ENCODE measurements around the gene MICAL3.
"Not testable (repeated sequence)": the region's sequence is repeated elsewhere in the genome, so short reads cannot be mapped to it uniquely, and the experiment has no call there.

Gene MICAL3

DNA sequence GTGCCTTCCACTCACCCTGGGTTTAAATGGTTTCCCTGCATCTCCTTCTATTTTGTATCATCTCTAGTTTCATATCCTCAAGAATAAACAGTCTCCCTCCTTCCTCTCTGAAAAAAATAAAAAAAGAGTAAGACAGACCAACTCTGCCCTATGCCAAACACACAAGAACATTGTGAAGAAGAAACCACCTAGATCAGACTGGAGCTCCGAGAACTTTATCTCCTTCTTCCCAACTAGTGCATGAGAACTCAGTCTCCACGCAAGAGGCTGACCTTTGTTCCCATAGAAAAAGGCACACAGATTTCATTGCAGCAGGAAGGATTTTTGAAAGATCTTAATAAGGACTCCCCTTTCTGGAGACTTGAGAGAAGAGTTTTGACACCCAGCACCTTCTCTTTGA, 44.7 kb upstream of the MICAL3 start:
- H3K27ac ChIP-seq = peak overlapping the region; percentile 61; the same call in 1 of the 2 replicates
- TF ChIP-seq ZFX (IDR thresholded peaks at IDR 0.05; ENCODE audit: borderline replicate concordance) = no peak
- no peak for TF ChIP-seq CTCF (IDR thresholded peaks at IDR 0.05)

GRCh38 chr22:18068381-18068988, 44.1 kb upstream of the MICAL3 start:
- TF ChIP-seq ZFX (IDR thresholded peaks at IDR 0.05; ENCODE audit: borderline replicate concordance) (no peak), CTCF (IDR thresholded peaks at IDR 0.05) (no peak)
- H3K27ac ChIP-seq = peak overlapping the region; percentile 61

GRCh38 chr22:18067548-18068341, 43.4 kb upstream of the MICAL3 start:
- H3K27ac ChIP-seq = peak overlapping the region; percentile 61
- TF ChIP-seq CTCF (IDR thresholded peaks at IDR 0.05) = no peak

GRCh38 chr22:18067121-18067520, 42.8 kb upstream of the MICAL3 start:
- TF ChIP-seq CTCF (IDR thresholded peaks at IDR 0.05) (no peak), ZFX (IDR thresholded peaks at IDR 0.05; ENCODE audit: borderline replicate concordance) (no peak)
- no peak overlapping the region; the same call in 1 of the 2 replicates for H3K27ac ChIP-seq

DNA sequence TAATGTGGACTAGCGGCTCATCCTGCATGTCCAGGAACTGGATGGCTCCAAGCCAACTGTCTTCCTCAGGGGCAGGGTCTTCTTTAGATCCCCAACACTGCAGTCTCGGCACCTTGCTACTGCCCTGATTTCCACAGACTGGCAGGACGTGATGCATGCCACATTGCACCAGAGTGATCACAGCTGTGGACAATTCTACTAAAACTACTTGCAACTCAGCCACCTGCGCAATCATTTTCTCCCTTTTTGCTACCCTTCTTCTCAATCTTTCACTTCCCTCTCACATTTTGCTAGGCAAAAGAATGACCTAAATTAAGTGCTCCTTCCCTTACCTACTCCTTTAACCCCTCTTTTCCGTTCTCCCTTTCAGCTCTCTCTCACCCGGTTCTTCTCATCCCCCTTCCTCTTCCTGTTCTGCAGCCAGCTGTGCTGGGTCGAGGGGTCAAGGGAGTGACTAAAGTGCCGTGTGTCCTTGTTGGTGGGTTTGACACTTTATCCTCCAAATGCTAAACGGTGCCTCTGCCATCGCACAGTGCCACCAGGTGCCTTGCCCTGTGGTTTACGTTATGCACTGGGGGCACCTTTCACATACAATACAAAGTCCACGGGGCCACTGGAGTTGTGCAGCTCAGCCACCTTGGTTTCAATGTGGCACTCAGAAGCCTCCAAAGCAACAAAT, 42.0 kb upstream of the MICAL3 start:
- TF ChIP-seq ZFX (IDR thresholded peaks at IDR 0.05; ENCODE audit: borderline replicate concordance) (no peak), CTCF (IDR thresholded peaks at IDR 0.05) (no peak)
- no peak overlapping the region for H3K27ac ChIP-seq

DNA sequence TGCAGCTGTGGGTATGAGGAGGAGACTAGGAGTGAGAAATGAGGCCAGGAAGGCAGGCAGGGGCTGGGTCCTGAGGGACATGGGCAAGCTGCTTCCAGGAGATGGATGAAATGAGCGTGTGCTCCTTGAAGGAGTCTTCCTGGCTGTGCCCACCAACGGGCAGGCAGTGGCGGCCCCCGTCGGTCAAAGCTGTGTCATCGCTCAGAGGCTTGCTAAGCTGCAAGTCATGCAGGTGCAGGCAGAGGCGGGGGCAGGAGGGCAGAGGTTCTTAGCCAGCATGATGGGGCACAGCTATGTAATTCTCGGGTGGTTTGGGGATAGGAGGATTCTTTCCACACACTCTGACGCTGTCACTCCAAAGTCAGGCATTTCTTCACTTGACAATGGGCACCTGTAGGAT, 40.9 kb upstream of the MICAL3 start:
- no peak overlapping the region for H3K27ac ChIP-seq
- no peak for TF ChIP-seq ZFX (IDR thresholded peaks at IDR 0.05; ENCODE audit: borderline replicate concordance)
- no peak for TF ChIP-seq CTCF (IDR thresholded peaks at IDR 0.05)

DNA sequence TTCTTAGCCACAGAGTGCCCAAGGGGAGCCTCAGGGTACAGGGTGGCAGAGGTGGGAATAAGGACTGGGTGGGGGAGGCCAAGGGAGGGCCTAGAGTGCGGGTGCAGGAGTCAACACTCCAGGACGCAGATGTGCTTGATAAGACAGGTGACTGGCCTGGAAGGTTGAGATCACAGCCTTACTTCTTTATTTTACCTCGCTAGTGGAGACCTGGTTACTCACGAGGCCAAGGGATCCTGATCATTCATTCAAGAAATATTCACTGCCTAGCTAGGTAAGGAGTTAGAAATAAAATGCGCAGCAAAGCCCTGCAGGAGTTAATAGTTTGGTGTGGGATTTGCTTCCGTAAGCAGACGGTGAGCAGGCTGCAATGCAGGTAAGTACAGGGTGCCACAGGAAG, 40.3 kb upstream of the MICAL3 start:
- TF ChIP-seq ZFX (IDR thresholded peaks at IDR 0.05; ENCODE audit: borderline replicate concordance) (no peak), CTCF (IDR thresholded peaks at IDR 0.05) (no peak)
- no peak overlapping the region for H3K27ac ChIP-seq

GRCh38 chr22:18063715-18064114, 39.4 kb upstream of the MICAL3 start:
- H3K27ac ChIP-seq = not testable (repeated sequence)
